HEK293 (cell line): Measurements from ENCODE around the gene SF3A1.

Source experiments
- CTCF ChIA-PET: fragments of 350-600 bp; formaldehyde crosslinking; extraction: SDS; loops from one replicate; lab custom pipeline; 2021; ENCODE audit warnings: antibody characterized with exemption; lab: Yijun Ruan, JAX
- POLR2A ChIA-PET: fragments of 300-600 bp; formaldehyde crosslinking; extraction: SDS; loops from one replicate; lab custom pipeline; 2020; ENCODE audit warnings: antibody characterized with exemption, inconsistent platforms; lab: Yijun Ruan, JAX
- H3K27ac ChIP-seq: fragments of 200-500 bp; sonication (Bioruptor generic); 2 replicates; pipeline ENCODE4 v1.5.1; 2014; ENCODE audit warnings: low read depth, low read length, control low read depth, inconsistent platforms; ENCODE audit errors: extremely low read depth
- H3K36me3 ChIP-seq, 2 experiments: fragments of 200-500 bp in 1 of 2; sonication (Bioruptor generic) in 1 of 2; 1 replicate in 1 of 2; 2 replicates in 1 of 2; pipeline ENCODE4 v1.5.1; 2014 to 2017; ENCODE audit warnings: inconsistent platforms in 2 of 2, low read length in 2 of 2; ENCODE audit not compliant: control insufficient read depth in 2 of 2, insufficient read depth in 1 of 2
- H3K4me1 ChIP-seq: fragments of 200-500 bp; sonication (Bioruptor generic); 2 replicates; pipeline ENCODE4 v1.5.1; 2014; ENCODE audit warnings: mild to moderate bottlenecking, low read length, inconsistent platforms; ENCODE audit not compliant: control insufficient read depth, insufficient read depth
- H3K4me3 ChIP-seq: 2 replicates; pipeline ENCODE4 v1.5.1; 2011; ENCODE audit warnings: low read depth, mild to moderate bottlenecking, control low read depth, low read length, moderate library complexity
- H3K9me3 ChIP-seq: fragments of 200-500 bp; sonication (Bioruptor generic); 2 replicates; pipeline ENCODE4 v1.5.1; 2014; ENCODE audit warnings: low read depth, low read length, inconsistent platforms; ENCODE audit not compliant: control insufficient read depth, insufficient read depth
- CTCF ChIP-seq: fragments of 450-650 bp; formaldehyde crosslinking; IDR thresholded peaks from 2 replicates; pipeline ENCODE4 v1.5.1; 2016; ENCODE audit warnings: missing biosample characterization, missing genetic modification characterization
- KLF17 ChIP-seq: fragments of 450-650 bp; formaldehyde crosslinking; IDR thresholded peaks from 2 replicates; pipeline ENCODE4 v1.5.1; 2016; ENCODE audit warnings: missing biosample characterization, missing genetic modification characterization
- KLF7 ChIP-seq: fragments of 450-650 bp; formaldehyde crosslinking; IDR thresholded peaks from 2 replicates; pipeline ENCODE4 v1.5.1; 2016; ENCODE audit warnings: missing biosample characterization, missing genetic modification characterization, borderline replicate concordance
- KLF8 ChIP-seq: fragments of 450-650 bp; formaldehyde crosslinking; IDR thresholded peaks from 2 replicates; pipeline ENCODE4 v1.5.1; 2016; ENCODE audit warnings: missing biosample characterization, missing genetic modification characterization
- OSR2 ChIP-seq: fragments of 450-650 bp; formaldehyde crosslinking; IDR thresholded peaks from 2 replicates; pipeline ENCODE4 v1.5.1; 2016; ENCODE audit warnings: missing biosample characterization, missing genetic modification characterization
- REST ChIP-seq: fragments of 450-650 bp; formaldehyde crosslinking; IDR thresholded peaks from 2 replicates; pipeline ENCODE4 v1.5.1; 2016; ENCODE audit warnings: missing biosample characterization, missing genetic modification characterization
- ZBTB48 ChIP-seq: fragments of 450-650 bp; formaldehyde crosslinking; IDR thresholded peaks from 2 replicates; pipeline ENCODE4 v1.5.1; 2016; ENCODE audit warnings: missing biosample characterization, missing genetic modification characterization
- ZNF133 ChIP-seq: fragments of 450-650 bp; formaldehyde crosslinking; IDR thresholded peaks from 2 replicates; pipeline ENCODE4 v1.5.1; 2016; ENCODE audit warnings: missing biosample characterization, missing genetic modification characterization
- ZNF16 ChIP-seq: fragments of 450-650 bp; formaldehyde crosslinking; IDR thresholded peaks from 2 replicates; pipeline ENCODE4 v1.5.1; 2016; ENCODE audit warnings: low read depth, missing biosample characterization, missing genetic modification characterization
- ZNF19 ChIP-seq: fragments of 450-650 bp; formaldehyde crosslinking; IDR thresholded peaks from 2 replicates; pipeline ENCODE4; 2016; ENCODE audit warnings: missing biosample characterization, missing genetic modification characterization, low read depth
- ZNF324 ChIP-seq: fragments of 450-650 bp; formaldehyde crosslinking; IDR thresholded peaks from 2 replicates; pipeline ENCODE4 v1.5.1; 2016; ENCODE audit warnings: missing biosample characterization, missing genetic modification characterization
- ZNF530 ChIP-seq: fragments of 450-650 bp; formaldehyde crosslinking; IDR thresholded peaks from 2 replicates; pipeline ENCODE4 v1.5.1; 2016; ENCODE audit warnings: low read depth, missing biosample characterization, missing genetic modification characterization
- ZNF571 ChIP-seq: fragments of 450-650 bp; formaldehyde crosslinking; IDR thresholded peaks from 2 replicates; pipeline ENCODE4 v1.5.0; 2017; ENCODE audit warnings: missing biosample characterization, missing genetic modification characterization
- ZNF660 ChIP-seq: fragments of 450-650 bp; IDR thresholded peaks from 2 replicates; pipeline ENCODE4 v1.5.1; 2018; ENCODE audit warnings: missing biosample characterization, mild to moderate bottlenecking, missing genetic modification characterization
- ZNF701 ChIP-seq: fragments of 450-650 bp; formaldehyde crosslinking; IDR thresholded peaks from 2 replicates; pipeline ENCODE4 v1.5.1; 2016; ENCODE audit warnings: missing biosample characterization, missing genetic modification characterization
- TF ChIP-seq, protein P1 (sequence below): fragments of 450-650 bp; formaldehyde crosslinking; IDR thresholded peaks from 2 replicates; pipeline ENCODE4 v1.5.1; 2016; ENCODE audit warnings: missing biosample characterization, missing genetic modification characterization

Gene SF3A1

GRCh38 chr22:30371981-30372380 lies 15.3 kb upstream of the SF3A1 start:
- H3K36me3 ChIP-seq, result peaks cover 0 to 20% of the 10 kb centered on the region in 2 experiments; a peak in 1 of 3 replicates
- POLR2A ChIA-PET, result interaction anchor here (0.8 to 1.5 kb wide), 4 partner anchors 10 to 59 kb away, joined by 3 to 6 read pairs (median 4); partner anchors contain the start of genes CCDC157 and SF3A1
- CTCF ChIA-PET, result no interaction called here
- no peaks in the 10 kb centered on the region for H3K9me3 ChIP-seq
- H3K4me3 ChIP-seq, result no peak overlapping the region
- no peaks in the 10 kb centered on the region for H3K4me1 ChIP-seq
- no peak for TF ChIP-seq KLF17 (tag by site-specific recombination)
- TF ChIP-seq ZNF19 (tag by site-specific recombination), result no peak
- no peak for TF ChIP-seq ZNF571 (tag by site-specific recombination)
- no peak for TF ChIP-seq KLF7 (tag by site-specific recombination)
- H3K27ac ChIP-seq, result no peak overlapping the region

DNA sequence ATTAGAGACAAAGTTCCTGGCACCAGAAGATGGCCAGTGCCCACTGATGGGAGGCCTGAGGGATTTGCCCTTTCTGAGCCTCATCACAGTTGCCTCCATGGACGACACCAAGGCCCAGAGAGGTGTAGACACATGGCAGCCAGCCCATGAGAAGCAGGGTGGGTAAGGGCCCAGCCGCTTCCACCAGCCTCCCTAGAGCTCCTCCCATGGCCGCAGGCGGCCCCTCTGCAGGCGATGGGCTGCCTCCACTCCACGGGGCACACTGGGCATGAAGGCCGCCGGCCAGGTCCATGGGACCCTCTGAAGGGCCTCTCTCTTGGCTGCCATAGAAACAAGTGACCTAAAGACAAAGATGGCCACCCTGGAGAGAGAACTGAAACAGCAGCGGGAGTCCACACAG lies 14.6 kb upstream of the SF3A1 start:
- no peak for TF ChIP-seq KLF8
- no peak for TF ChIP-seq ZNF530
- TF ChIP-seq ZNF133 (tag by site-specific recombination), result no peak
- no peak for TF ChIP-seq OSR2 (tag by site-specific recombination)
- TF ChIP-seq ZBTB48 (tag by site-specific recombination), result no peak
- TF ChIP-seq ZNF324 (tag by site-specific recombination), result no peak
- TF ChIP-seq REST, result no peak
- no peak for TF ChIP-seq CTCF (tag by site-specific recombination)
- no peak for TF ChIP-seq ZNF660 (tag by site-specific recombination)
- TF ChIP-seq ZNF701 (tag by site-specific recombination), result no peak
- TF ChIP-seq, protein P1, sequence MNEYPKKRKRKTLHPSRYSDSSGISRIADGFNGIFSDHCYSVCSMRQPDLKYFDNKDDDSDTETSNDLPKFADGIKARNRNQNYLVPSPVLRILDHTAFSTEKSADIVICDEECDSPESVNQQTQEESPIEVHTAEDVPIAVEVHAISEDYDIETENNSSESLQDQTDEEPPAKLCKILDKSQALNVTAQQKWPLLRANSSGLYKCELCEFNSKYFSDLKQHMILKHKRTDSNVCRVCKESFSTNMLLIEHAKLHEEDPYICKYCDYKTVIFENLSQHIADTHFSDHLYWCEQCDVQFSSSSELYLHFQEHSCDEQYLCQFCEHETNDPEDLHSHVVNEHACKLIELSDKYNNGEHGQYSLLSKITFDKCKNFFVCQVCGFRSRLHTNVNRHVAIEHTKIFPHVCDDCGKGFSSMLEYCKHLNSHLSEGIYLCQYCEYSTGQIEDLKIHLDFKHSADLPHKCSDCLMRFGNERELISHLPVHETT (tag by site-specific recombination), result no peak
- TF ChIP-seq ZNF16 (tag by site-specific recombination), result no peak
- H3K36me3 ChIP-seq, result peaks cover 0 to 14% of the 10 kb centered on the region in 2 experiments; a peak in 1 of 3 replicates
- CTCF ChIA-PET, result interaction anchor here (0.5 to 0.7 kb wide), 2 partner anchors 14 to 18 kb away, joined by 3 read pairs; no protein-coding TSS in a partner anchor
- no peaks in the 10 kb centered on the region for H3K9me3 ChIP-seq
- H3K4me1 ChIP-seq, result no peaks in the 10 kb centered on the region
- H3K27ac ChIP-seq, result no peak overlapping the region
- no peak overlapping the region for H3K4me3 ChIP-seq
- POLR2A ChIA-PET, result interaction anchor here (0.9 to 1.4 kb wide), 2 partner anchors 11 to 15 kb away, joined by 3 to 6 read pairs; partner anchors contain the start of genes CCDC157 and SF3A1
